Cardiac fibroblast (primary cell): Measurements from ENCODE around the gene SF3A1.

ENCODE experiments used
- DNase-seq, 2 donors: peaks; one replicate each; pipeline versions ENCODE4 v3.0.0 to v3.0.0-alpha.2; 2010; ENCODE audit warnings: low read depth in 2 of 2
- H3K4me3 ChIP-seq, 2 donors: replicated peaks in 1 of 2; 1 replicate in 1 of 2; 2 replicates in 1 of 2; pipeline ENCODE4 v1.5.1; 2011; ENCODE audit warnings: low read depth in 2 of 2, low read length in 2 of 2, mild to moderate bottlenecking in 2 of 2, moderate library complexity in 1 of 2
- TF ChIP-seq, protein P1 (sequence below): IDR thresholded peaks from one replicate; pipeline ENCODE4 v1.5.1; 2011; ENCODE audit warnings: low read depth, mild to moderate bottlenecking, low read length, inconsistent platforms

The SF3A1 gene

GRCh38 chr22:30383061-30383460, 26.4 kb upstream of the SF3A1 start:
- TF ChIP-seq, protein P1, sequence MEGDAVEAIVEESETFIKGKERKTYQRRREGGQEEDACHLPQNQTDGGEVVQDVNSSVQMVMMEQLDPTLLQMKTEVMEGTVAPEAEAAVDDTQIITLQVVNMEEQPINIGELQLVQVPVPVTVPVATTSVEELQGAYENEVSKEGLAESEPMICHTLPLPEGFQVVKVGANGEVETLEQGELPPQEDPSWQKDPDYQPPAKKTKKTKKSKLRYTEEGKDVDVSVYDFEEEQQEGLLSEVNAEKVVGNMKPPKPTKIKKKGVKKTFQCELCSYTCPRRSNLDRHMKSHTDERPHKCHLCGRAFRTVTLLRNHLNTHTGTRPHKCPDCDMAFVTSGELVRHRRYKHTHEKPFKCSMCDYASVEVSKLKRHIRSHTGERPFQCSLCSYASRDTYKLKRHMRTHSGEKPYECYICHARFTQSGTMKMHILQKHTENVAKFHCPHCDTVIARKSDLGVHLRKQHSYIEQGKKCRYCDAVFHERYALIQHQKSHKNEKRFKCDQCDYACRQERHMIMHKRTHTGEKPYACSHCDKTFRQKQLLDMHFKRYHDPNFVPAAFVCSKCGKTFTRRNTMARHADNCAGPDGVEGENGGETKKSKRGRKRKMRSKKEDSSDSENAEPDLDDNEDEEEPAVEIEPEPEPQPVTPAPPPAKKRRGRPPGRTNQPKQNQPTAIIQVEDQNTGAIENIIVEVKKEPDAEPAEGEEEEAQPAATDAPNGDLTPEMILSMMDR: no peak
- no peak overlapping the region for H3K4me3 ChIP-seq
- DNase-seq: no peak

DNA sequence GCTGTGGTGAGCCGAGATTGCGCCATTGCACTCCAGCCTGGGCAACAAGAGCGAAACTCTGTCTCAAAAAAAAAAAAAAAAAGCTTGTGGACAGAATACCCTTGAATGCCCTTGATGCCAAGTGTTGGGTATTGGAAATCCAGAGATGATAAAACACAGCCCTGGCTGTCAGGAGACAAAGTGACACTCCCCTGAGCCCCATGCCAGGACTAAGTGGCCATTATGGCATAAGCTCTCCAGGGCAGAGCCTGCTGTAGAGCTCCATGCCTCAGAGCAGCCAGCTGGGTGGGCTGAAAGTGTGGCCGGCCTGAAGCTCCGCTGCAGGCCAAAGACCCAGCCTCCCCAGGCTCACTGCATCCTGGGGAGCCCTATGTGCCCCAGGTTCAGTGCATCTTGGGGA, 25.6 kb upstream of the SF3A1 start:
- H3K4me3 ChIP-seq: no peak overlapping the region
- TF ChIP-seq, protein P1: no peak
- DNase-seq: no peak

- H3K4me3 ChIP-seq: no peak overlapping the region
- TF ChIP-seq, protein P1: no peak
- DNase-seq: no peak
Measured at GRCh38 chr22:30381264-30381663, 24.6 kb upstream of the SF3A1 start.

DNA sequence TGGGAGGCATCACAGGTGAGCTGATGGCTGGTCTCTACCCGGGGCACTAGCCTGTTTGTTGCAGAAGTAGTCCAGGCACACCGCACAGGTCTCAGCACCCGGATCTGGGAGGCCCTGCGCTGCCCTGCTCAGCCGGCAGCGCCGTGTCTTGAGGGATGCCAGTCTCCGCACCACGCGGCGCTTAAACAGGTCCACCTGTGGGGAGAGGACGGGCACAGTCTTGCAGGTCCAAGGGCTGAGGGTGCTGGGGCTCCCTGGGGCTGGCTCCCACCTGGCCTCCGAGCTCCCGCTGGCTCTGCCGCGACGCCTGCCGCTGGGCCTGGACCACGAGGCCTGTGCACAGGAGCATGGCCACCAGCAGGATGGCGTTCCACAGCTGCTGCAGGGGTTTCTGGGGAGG, 23.3 kb upstream of the SF3A1 start:
- DNase-seq: no peak
- no peak overlapping the region for H3K4me3 ChIP-seq
- TF ChIP-seq, protein P1: no peak

- TF ChIP-seq, protein P1: no peak
- no peak for DNase-seq
- H3K4me3 ChIP-seq: no peak overlapping the region
Measured at GRCh38 chr22:30375312-30375849, 18.7 kb upstream of the SF3A1 start.

DNA sequence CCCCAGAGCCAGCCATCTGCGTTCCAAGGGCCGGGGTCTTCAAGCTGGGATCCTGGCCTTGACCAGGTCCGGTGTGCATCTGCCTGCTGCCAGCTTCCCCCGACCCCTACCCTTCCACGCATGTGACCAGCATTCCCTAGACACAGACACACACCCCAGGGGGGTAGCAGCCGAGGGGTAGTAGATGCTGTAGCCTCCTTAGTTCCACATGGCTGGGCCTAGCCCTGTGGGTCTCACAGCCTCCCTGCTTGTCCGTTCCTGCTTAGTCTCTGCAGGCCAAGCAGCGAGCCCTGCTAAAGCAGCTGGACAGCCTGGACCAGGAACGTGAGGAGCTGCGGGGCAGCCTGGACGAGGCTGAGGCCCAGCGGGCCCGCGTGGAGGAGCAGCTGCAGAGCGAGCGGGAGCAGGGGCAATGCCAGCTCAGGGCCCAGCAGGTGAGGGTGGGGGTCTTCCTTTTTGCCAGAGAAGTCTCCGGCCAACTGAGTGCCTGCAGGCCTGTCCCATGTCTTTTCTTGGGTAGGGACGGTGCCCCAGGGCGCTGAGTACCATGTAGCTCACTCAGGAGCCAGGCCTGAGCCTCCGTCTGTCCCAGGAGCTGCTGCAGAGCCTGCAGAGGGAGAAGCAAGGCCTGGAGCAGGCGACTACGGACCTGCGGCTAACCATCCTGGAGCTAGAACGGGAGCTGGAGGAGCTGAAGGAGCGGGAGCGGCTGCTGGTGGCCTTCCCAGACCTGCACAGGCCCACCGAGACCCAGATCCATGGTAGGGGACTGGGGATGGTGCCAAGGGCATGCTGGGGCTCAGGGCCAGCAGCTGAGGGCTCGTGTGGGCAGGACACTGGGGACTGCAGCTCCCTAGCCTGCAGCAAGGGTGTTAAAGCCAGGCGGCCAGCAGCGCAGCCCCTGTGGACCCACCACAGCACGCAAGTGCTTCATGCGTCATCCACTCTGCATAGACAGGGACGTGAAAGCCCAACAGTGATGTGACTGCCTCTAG, 16.9 kb upstream of the SF3A1 start:
- no peak for DNase-seq
- no peak overlapping the region for H3K4me3 ChIP-seq
- TF ChIP-seq, protein P1: no peak
